ENCODE results near the gene LRP3. TPM values are rescaled to one million over a fixed set of nuclear protein-coding genes. Genes with fewer than 3 reads are reported as not detected.

Gene LRP3
- total RNA-seq, 2 experiments from 2014 or later = not detected

DNA sequence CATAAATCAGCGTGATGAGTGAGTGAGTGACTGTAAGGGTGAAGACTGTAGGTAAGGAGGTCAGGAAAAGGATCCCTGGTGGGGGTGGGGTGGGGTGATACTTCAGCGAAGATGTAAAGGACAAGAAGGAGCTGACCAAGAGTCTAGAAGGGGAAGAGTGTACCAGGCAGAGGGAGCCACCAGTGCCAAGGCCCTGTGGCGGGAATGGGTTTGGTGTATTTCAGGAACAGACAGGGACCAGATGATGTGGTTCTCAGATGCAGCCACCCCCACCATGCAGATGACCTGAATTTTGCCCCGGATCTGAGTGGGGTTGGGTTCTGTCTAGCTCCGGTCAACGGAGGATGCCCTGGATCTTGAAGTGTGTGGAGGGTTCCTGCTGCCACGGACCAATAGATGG, 61.7 kb downstream of the LRP3 start:
- ChIA-PET CTCF (no interaction called here), POLR2A (no interaction called here)
- Mint-ChIP-seq H3K27ac (no peak overlapping the region), H3K36me3 (ENCODE audit: low read depth) (no peaks in the 10 kb centered on the region), H3K27me3 (ENCODE audit: low read depth) (peaks cover 6% of the 10 kb centered on the region), H3K9me3 (ENCODE audit: insufficient read depth) (no peaks in the 10 kb centered on the region), H3K4me1 (ENCODE audit: low read depth) (peaks cover 9% of the 10 kb centered on the region), H3K4me3 (no peak overlapping the region)
- ATAC-seq (no peak), DNase-seq (no peak)

DNA sequence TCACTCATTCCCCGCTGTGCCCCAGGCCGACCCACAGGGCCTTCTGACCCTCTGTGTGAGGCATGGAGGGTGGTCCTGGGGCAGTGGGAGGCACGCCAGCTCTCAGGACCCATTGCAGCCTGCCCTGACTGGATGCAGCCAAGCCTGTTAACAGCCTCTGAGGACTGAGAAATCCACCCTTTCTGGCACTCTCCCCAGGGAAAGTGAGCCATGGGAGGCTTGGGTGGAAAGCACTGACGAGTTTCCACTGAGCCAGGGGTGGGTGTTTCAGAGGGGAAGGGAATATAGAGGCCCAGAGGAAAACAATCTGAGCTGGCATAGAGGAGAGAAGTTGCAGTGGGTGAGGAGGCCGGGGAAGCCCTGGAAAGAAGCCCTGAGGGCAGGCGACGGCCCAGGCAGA, 62.1 kb downstream of the LRP3 start:
- H3K4me3 Mint-ChIP-seq = no peak overlapping the region
- ChIA-PET CTCF (no interaction called here), POLR2A (no interaction called here)
- ATAC-seq (no peak), DNase-seq (no peak)
- no peak overlapping the region for H3K27ac Mint-ChIP-seq
- no peaks in the 10 kb centered on the region for H3K9me3 Mint-ChIP-seq (ENCODE audit: insufficient read depth)
- H3K4me1 Mint-ChIP-seq (ENCODE audit: low read depth) = peaks cover 14% of the 10 kb centered on the region
- no peaks in the 10 kb centered on the region for H3K36me3 Mint-ChIP-seq (ENCODE audit: low read depth)
- peaks cover 6% of the 10 kb centered on the region for H3K27me3 Mint-ChIP-seq (ENCODE audit: low read depth)

DNA sequence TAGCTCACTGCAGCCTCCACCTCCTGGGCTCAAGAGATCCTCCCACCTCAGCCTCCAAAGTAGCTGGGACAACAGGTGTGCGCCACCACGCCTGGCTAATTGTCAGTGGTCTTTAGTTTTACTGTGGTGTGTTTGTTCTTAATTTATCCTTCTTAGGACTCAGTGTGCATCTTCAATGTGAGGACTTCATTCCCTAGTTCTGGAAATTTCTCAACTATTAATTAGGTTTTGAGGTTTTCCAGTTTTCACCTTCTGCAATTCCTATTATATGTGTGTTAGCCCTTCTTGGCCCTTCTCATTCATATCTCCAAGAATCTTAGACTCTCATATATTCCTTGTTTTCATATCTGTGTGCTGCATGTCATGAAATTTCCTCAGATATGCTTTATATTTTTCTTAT, 63.7 kb downstream of the LRP3 start:
- Mint-ChIP-seq H3K4me3 (no peak overlapping the region), H3K4me1 (ENCODE audit: low read depth) (peaks cover 23% of the 10 kb centered on the region), H3K36me3 (ENCODE audit: low read depth) (no peaks in the 10 kb centered on the region), H3K27me3 (ENCODE audit: low read depth) (peaks cover 8% of the 10 kb centered on the region), H3K27ac (no peak overlapping the region), H3K9me3 (ENCODE audit: insufficient read depth) (no peaks in the 10 kb centered on the region)
- CTCF ChIA-PET = interaction anchor here (0.9 kb wide), 1 partner anchor 74 kb away, joined by 4 read pairs; no protein-coding TSS in a partner anchor
- POLR2A ChIA-PET = interaction anchor here (0.6 kb wide), 1 partner anchor 1160 kb away, joined by 3 read pairs; no protein-coding TSS in a partner anchor
- ATAC-seq (no peak), DNase-seq (no peak)

Other genes with a start within 250 kb of the LRP3 start
- gene CEP89, start 222.4 kb upstream of the LRP3 start, total RNA-seq = 10 to 100 TPM; 20.0 to 23.2 TPM
- gene FAAP24, start 222.1 kb upstream of the LRP3 start, total RNA-seq = 1 to 10 TPM; 8.8 to 8.9 TPM
- gene RHPN2, start 129.4 kb upstream of the LRP3 start, total RNA-seq = 1 to 10 TPM; 2.5 to 3.0 TPM
- 10 to 100 TPM; 12.7 to 13.6 TPM for gene GPATCH1, start 113.1 kb upstream of the LRP3 start, total RNA-seq
- gene WDR88, start 62.2 kb upstream of the LRP3 start, total RNA-seq = not detected
- gene SLC7A10, start 31.5 kb downstream of the LRP3 start, total RNA-seq = not detected
- under 1 TPM in 1 of 2 experiments, not detected in 1; 0.11 TPM for gene CEBPA, start 108.2 kb downstream of the LRP3 start, total RNA-seq
- 10 to 100 TPM; 19.6 to 20.6 TPM for gene CEBPG, start 179.4 kb downstream of the LRP3 start, total RNA-seq